Right lung (tissue), 10 donors: Measurements from ENCODE around the gene LARP1B. TPM values are rescaled to one million over a fixed set of nuclear protein-coding genes. Genes with fewer than 3 reads are reported as not detected.
"Not testable (repeated sequence)": the region's sequence is repeated elsewhere in the genome, so short reads cannot be mapped to it uniquely, and the experiment has no call there.

Experiments used
- DNase-seq, 2 donors: peaks; one replicate each; pipeline ENCODE4 v3.0.0-alpha.2; 2013
- long read RNA-seq, 8 donors: transcript quantifications; one replicate each; lab custom pipeline, GENCODE V29; 2026
- polyA plus RNA-seq, 5 donors: library from polyadenylated mRNA; unstranded; fragments of 120-200 nt; gene quantifications; one replicate each; pipeline versions ENCODE4 v1.2.1 to v1.2.3, GENCODE V29; 2013; ENCODE audit warnings: inconsistent platforms in 1 of 5, low replicate concordance in 1 of 5; ENCODE audit not compliant: insufficient read length in 5 of 5, insufficient read depth in 1 of 5

The LARP1B gene
- polyA plus RNA-seq, result 10 to 100 TPM; 14.1 to 18.1 (median 16.7) TPM
- long read RNA-seq, donor 1, result 0 reads
- long read RNA-seq, donor 2, partial matches to known transcripts, result 0 of 1 reads
- long read RNA-seq, donor 2, other reads (novel, unspliced or antisense), result 0 of 1 reads
- long read RNA-seq, donor 3, result 0 reads
- long read RNA-seq, donor 4, result 0 reads
- long read RNA-seq, donor 5, partial matches to known transcripts, result 0 of 2 reads
- long read RNA-seq, donor 5, other reads (novel, unspliced or antisense), result 0 of 2 reads
- long read RNA-seq, donor 6, partial matches to known transcripts, result 0 of 3 reads
- long read RNA-seq, donor 6, other reads (novel, unspliced or antisense), result 0 of 3 reads
- long read RNA-seq, donor 7, partial matches to known transcripts, result 0 of 2 reads
- long read RNA-seq, donor 7, other reads (novel, unspliced or antisense), result 0 of 2 reads
- long read RNA-seq, donor 8, result 0 reads

DNA sequence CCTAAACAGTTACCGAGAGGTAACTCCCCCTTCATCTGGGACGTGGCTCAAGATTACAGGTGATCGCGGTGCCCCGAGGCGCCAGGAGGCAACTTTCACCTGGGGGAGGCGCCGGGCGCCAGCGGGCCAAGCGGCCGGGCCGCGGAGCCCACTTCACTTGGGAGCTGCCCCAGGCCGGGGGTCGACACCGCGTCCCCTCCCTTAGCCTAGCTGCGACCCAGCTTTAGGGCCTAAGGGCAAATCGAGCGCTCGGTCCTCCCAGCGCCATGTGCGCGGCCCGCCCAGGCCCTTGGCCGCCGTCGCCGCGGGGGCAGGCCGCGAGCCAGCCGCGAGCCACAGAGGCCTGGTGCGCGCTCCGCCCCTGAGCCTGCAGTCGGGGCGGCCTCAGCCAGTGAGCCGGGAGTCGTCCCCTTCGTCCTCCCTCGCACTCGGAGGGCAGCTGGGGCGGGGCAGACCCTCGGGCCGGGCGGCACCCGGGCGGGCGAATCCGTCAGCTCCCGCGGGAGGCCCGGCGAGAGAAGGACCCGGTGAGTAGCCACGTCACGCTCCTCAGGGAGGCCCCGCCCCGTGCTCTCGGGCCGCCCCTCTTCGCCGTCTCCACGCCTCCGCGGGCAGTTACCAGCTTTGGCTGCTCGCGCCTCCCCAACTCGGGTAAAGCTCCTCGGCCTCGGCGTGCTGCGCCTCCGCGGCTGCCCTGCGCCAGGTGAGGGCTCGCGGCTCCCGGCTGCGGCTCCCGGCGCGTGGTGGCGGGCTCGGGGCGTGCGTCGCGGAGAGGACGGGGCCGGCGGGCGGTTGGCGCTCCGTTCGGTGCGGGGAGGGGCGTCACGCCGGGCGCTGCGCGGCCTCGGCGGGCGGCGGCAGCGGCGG, at the start of gene LARP1B:
Gene LARP1B (plus strand): TSS at position 614 of the 867 bp plus-strand sequence. CDS start 13,640 bp downstream, outside the sequence.
- peak; percentile 95 for DNase-seq

DNA sequence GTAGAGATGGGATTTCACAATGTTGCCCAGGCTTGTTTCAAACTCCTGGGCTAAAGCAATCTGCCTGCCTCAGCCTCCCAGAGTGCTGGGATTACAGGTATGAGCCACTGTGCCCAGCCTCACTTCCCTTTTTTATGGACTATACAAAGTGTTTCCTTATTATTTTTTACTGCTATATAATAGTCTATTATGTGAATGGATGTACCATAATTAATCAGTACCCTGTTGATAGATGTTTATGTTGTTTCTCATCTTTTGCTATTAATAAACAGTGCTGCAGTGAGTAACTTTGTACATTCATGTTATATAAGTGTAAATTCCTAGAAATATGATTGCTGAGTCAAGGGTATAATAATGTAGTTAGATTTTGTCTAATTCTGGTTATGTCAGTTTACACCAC, 35.8 kb upstream of the LARP1B start:
- no peak for DNase-seq

GRCh38 chr4:128029907-128030306, 31.2 kb upstream of the LARP1B start:
- DNase-seq, result no peak

DNA sequence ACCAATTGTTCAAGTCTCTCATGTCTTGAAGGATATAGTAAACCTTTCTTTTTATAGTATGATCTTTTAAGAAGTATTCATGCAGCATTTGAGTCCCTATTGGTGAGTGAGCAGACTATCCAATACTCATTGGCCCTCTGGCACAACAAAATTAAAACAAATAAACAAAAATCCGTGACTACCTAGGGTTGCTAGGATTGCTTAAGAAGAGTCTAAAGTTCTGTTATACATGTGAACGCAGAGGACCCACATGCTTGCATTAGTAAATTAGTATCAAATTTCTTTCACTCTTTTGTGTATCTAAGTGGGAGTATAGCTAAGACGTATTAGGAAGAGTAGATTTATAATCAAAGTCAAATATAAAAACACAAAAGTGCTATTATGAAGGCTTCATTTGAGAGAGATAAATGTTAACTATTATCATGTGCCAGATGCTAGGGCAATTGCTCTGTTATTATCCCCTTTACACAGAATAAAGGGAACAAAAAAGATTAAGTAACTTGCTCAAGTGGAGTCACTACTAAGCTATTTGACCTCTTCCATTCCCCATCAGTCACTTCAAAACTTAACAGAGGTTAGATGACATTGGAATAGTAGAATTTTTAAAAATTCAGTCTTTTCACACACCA, 29.2 kb upstream of the LARP1B start:
- no peak for DNase-seq

- no peak for DNase-seq
Observed at GRCh38 chr4:128039568-128039967, 21.5 kb upstream of the LARP1B start.

DNA sequence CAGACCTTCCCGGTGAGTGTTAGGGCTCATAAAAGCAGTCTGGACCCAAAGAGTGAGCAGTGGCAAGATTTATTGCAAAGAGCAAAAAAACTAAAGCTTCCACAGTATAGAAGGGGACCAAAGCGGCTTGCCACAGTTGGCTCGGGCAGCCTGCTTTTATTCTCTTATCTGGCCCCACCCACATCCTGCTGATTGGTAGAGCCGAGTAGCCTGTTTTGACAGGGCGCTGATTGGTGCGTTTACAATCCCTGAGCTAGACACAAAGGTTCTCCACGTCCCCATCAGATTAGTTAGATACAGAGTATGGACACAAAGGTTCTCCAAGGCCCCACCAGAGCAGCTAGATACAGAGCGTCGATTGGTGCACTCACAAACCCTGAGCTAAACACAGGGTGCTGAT, 14.1 kb upstream of the LARP1B start:
- not testable (repeated sequence) for DNase-seq

GRCh38 chr4:128047514-128047913, 13.6 kb upstream of the LARP1B start:
- not testable (repeated sequence) for DNase-seq

- not testable (repeated sequence) for DNase-seq
Observed at GRCh38 chr4:128051229-128051628, 9.9 kb upstream of the LARP1B start.

DNA sequence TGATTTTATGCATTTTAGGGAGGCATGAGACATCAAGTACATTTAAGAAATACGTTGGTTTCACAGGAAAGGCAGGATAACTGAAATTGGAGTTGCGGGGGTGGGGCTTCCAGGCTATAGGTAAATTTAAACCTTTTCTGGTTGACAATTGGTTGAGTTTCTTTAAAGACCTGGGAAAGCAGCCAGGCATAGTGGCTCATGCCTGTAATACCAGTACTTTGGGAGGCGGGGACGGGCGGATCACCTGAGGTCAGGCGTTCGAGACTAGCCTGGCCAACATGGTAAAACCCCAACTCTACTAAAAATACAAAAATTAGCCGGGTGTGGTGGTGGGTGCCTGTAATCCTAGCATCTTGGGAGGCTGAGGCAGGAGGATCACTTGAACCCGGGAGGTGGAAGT, 6.2 kb upstream of the LARP1B start:
- DNase-seq, result not testable (repeated sequence)

- DNase-seq, result not testable (repeated sequence)
Observed at GRCh38 chr4:128055441-128056206, 5.5 kb upstream of the LARP1B start.

GRCh38 chr4:128056396-128056795, 4.7 kb upstream of the LARP1B start:
- DNase-seq, result no peak

DNA sequence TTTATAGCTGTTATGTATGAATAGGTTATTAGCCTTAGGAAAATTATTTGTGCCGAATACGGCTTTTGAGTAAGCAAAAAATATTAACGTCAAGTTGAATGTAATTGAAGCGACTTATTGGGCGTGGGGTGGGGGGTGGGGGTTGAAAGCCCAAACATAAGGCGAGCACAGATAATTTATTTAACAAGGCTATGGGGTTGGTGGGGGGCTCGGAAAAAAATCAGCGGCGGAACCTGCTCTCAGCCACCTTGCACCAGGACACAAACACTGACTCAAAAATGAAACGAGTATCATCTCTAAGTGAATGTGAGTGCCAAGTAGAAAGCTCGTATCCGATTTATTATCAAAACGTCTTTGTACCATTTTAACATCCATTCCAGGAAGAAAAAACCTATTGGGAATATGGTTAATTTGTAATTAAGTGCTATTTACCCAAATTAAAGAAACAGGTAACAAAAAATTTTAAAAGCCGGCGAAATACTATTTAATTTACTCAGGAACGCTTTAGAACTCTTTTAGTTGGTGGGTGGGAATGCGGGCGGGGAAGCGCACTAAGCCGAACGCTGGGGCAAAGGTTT, 902 bp upstream of the LARP1B start:
- peak in 1 of 2 donors; percentile 10 for DNase-seq

DNA sequence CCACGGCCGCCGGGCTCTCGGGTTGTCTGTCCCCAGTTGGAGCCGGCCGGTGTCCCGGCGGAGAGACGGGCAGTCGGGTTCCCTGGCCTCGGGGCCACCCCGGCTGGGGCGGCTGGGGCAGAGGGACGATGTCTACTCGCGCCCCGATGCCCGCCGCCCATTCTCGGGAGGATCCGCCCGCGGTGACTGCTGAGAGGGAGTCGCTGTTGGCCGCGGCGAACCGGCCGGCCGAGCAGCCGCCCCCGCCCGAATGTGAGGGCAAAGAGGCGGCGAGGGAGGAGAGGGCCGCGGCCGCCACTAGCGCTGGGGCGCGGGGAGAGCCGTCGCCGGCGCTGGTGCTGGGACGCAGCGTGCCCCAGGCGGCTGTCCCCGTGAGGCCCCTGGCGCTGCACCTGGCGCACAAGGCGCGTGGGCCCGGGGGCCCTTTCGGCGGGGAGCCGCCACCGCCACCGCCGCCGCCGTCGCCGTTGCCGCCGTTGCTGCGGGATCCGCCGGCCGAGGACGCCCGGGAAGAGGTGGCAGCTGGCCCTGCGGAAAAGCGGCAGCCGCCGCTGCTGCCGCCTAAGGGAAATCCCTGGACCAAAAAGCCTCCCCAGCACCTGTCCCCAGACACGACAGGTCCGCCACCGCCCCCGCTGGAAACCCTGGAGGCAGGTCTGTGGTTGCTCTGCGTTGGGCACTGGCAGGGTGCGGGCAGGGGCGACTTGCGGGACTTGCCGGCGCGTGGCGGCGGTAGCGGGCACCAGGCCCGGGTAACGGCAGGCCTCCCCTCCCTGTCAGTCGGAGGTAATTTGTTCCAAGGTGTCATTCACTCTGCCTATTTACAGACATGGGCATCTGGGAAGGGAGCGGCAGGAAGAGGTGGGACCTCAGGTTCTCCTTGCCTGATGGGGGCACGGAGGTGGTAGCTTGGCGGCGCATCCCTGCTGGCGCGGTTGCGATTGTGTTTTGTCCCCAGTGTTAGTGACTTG, 739 bp downstream of the LARP1B start:
- peak; percentile 42 to 61 for DNase-seq

DNA sequence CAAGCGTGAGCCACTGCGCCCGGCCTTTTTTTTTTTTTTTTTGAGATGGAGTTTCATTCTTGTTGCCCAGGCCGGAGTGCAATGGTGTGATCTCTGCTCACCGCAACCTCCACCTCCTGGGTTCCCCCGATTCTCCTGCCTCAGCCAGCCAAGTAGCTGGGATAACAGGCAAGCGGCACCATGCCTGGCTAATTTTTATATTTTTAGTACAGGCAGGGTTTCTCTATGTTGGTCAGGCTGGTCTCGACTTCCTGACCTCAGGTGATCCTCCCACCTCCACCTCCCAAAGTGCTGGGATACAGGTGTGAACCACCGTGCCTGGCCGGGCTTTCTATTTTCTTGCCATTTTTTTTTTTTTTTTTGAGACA, 5.3 kb downstream of the LARP1B start:
- not testable (repeated sequence) for DNase-seq

GRCh38 chr4:128068918-128069317, 7.8 kb downstream of the LARP1B start:
- DNase-seq, result no peak

GRCh38 chr4:128076464-128076863, 15.4 kb downstream of the LARP1B start:
- DNase-seq, result no peak

DNA sequence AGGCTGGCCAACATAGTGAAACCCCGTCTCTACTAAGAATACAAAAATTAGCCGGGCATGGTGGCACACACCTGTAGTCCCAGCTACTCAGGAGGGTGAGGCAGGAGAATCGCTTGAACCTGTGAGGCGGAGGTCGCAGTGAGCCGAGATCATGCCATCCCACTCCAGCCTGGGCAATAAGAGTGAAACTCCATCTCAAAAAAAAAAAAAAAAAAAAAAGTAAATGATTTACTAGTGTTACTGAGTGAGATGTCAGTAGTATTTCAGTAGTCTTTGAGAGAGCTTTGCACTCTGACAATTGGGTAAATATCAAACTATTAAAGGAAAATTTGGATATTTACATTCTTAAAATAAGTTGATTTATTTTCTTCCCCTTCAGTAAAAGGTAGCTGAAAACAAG, 34.2 kb downstream of the LARP1B start:
- DNase-seq, result not testable (repeated sequence)

GRCh38 chr4:128107766-128108165, 46.7 kb downstream of the LARP1B start:
- DNase-seq, result no peak

DNA sequence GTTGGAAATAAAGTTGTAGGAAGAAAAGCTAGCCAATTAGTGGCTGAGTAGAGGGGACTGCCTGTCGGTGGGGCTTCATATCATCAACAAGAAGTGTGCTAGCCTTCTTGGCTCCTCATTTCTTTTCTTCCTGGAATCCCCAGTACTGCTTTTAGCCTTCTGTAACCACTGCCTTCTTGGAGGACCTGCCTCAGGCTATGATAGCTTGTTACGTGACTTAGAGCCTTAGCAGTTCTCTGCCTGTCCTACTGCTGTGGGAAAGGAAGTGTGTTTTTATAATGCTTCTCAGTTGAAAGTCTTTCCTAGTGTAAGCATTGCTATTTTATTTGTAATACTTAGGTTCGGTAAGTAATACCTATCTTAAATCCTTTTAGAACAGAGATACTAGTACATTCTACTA, 61.9 kb downstream of the LARP1B start:
- DNase-seq, result no peak

- DNase-seq, result no peak
Observed at GRCh38 chr4:128130621-128131020, 69.5 kb downstream of the LARP1B start.
